ENCODE measurements around the gene CEP43. TPM values are rescaled to one million over a fixed set of nuclear protein-coding genes. Genes with fewer than 3 reads are reported as not detected.

Gene CEP43
- total RNA-seq, 1 donor from 2014 or later = 12.1 TPM

GRCh38 chr6:166955121-166955864, 43.9 kb upstream of the CEP43 start:
- peak overlapping the region; percentile 86 for H3K4me3 Mint-ChIP-seq (ENCODE audit: unreplicated experiment)
- H3K27me3 Mint-ChIP-seq (ENCODE audit: unreplicated experiment) = peaks cover 13% of the 10 kb centered on the region
- peak overlapping the region; percentile 62 for H3K27ac Mint-ChIP-seq (ENCODE audit: unreplicated experiment)
- no peak for DNase-seq
- peaks cover 10% of the 10 kb centered on the region for H3K4me1 Mint-ChIP-seq (ENCODE audit: low read depth, unreplicated experiment)
- peaks cover 7% of the 10 kb centered on the region for H3K36me3 Mint-ChIP-seq (ENCODE audit: unreplicated experiment)
- TF ChIP-seq, protein P1, sequence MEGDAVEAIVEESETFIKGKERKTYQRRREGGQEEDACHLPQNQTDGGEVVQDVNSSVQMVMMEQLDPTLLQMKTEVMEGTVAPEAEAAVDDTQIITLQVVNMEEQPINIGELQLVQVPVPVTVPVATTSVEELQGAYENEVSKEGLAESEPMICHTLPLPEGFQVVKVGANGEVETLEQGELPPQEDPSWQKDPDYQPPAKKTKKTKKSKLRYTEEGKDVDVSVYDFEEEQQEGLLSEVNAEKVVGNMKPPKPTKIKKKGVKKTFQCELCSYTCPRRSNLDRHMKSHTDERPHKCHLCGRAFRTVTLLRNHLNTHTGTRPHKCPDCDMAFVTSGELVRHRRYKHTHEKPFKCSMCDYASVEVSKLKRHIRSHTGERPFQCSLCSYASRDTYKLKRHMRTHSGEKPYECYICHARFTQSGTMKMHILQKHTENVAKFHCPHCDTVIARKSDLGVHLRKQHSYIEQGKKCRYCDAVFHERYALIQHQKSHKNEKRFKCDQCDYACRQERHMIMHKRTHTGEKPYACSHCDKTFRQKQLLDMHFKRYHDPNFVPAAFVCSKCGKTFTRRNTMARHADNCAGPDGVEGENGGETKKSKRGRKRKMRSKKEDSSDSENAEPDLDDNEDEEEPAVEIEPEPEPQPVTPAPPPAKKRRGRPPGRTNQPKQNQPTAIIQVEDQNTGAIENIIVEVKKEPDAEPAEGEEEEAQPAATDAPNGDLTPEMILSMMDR (IDR thresholded peaks at IDR 0.05; ENCODE audit: partially characterized antibody, unreplicated experiment) = no peak
- H3K9me3 Mint-ChIP-seq (ENCODE audit: unreplicated experiment) = peaks cover 8% of the 10 kb centered on the region

DNA sequence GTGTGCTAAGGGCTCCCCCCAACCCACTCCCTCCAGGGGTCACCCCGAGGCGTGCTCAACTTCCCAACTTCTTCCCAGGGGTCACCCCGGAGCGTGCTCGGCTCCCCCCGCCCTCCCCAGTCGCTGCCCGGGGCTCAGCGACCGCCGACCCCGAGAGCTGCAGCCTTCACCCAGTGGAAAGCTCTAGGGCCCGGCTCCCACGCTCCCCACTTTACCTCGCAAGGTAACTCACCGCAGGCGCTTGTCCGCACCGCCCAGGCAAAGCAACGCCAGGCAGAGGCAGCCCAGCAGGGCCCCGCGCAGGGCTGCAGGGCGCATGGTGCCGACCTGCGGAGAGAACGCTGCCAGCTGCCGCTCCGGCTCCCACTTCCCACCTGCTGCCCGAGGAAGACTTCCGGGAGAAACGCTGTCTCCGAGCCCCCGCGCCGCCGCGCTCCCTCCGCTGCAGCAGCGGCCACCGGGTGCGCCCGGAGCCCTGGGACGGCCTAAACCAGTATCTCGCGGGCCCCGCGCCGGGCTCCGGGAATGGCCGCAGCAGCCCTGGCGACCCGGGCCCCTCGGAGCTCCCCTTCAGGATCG, 43.2 kb upstream of the CEP43 start:
- Mint-ChIP-seq H3K36me3 (ENCODE audit: unreplicated experiment) (peaks cover under 1% of the 10 kb centered on the region), H3K27ac (ENCODE audit: unreplicated experiment) (no peak overlapping the region), H3K9me3 (ENCODE audit: unreplicated experiment) (peaks cover 8% of the 10 kb centered on the region), H3K4me3 (ENCODE audit: unreplicated experiment) (peak overlapping the region; percentile 86), H3K4me1 (ENCODE audit: low read depth, unreplicated experiment) (peaks cover 4% of the 10 kb centered on the region), H3K27me3 (ENCODE audit: unreplicated experiment) (peaks cover 12% of the 10 kb centered on the region)
- TF ChIP-seq, protein P1 (IDR thresholded peaks at IDR 0.05; ENCODE audit: partially characterized antibody, unreplicated experiment) = no peak
- DNase-seq = no peak

DNA sequence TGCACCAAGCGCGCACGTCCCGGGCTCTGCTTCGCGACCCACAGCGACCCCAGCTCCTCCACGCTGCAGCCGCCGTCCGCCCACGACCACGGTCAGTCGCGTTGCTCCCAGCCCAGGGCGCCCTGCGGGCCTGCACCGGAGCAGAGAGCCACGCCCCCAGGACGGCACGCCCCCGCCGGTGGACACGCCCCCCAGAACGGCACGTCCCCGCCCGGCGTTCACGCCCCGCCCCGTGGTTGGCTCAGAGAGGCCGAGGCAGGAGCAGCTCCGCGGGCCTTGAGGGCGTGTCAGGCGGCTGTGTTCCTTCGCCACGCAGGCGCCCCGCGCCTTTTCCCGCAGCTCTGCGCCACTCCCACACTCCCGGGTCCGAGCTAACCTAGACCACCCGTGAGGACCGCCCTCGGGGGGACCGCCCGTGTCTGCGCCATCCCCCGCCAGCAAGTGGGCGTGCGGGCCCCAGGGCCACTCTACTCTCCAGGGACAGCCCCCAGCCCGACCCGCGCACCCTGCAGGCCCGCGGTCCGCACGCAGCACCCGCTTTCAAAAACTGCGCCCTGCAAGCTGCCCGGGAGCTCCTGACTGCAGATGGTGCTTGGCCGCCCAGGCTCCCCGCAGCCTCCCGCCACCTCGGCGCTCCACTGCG, 42.6 kb upstream of the CEP43 start, which contains the start of gene RNASET2:
Gene RNASET2, minus strand, starts transcription at position 107 of the 643 bp plus-strand sequence. CDS start 368 bp downstream, outside the sequence.
- TF ChIP-seq, protein P1 (IDR thresholded peaks at IDR 0.05; ENCODE audit: partially characterized antibody, unreplicated experiment) = no peak
- peaks cover 2% of the 10 kb centered on the region for H3K4me1 Mint-ChIP-seq (ENCODE audit: low read depth, unreplicated experiment)
- no peak within 1 kb of the TSS for H3K27ac Mint-ChIP-seq (ENCODE audit: unreplicated experiment)
- peak; percentile 99 for DNase-seq
- H3K27me3 Mint-ChIP-seq (ENCODE audit: unreplicated experiment) = peaks cover 12% of the 10 kb centered on the region
- peak within 1 kb of the TSS; percentile 86 for H3K4me3 Mint-ChIP-seq (ENCODE audit: unreplicated experiment)
- no peaks in the 10 kb centered on the region for H3K36me3 Mint-ChIP-seq (ENCODE audit: unreplicated experiment)
- H3K9me3 Mint-ChIP-seq (ENCODE audit: unreplicated experiment) = peaks cover 8% of the 10 kb centered on the region

DNA sequence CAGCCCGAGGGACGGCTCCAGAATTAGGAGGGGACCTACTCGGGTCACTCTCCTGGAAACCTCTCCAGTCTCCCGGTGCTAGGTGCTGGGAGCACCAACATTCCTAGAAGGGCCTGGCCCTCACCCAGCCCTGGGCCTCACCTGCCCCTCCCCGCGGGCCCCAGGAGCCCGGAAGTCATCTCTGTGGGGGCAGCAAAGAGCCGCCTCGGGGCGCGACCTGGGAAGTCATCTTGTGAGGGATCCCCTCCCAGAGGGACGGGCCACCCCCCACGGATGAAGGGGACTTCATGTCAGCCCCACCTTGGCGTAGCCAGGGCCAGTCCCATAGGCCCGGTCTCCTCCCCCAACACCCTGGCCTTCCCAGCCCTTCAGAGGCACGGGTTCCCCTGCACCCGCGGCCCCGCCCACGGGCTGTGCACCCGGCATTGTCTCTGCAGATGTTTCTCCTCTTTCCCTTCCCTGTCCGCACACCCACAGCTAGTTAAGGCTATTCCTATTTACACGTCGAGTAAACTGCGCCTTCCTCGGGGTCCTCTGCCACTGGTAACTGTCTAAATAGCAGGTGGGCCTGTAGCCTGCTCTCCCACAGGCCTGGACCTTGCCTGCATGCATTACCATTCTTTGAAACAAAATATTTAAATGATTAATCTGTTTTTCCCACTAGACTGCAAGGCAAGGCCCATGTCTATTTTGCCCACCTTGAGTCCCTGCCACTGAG, 42.0 kb upstream of the CEP43 start:
- peak; percentile 31 for DNase-seq
- TF ChIP-seq, protein P1 (IDR thresholded peaks at IDR 0.05; ENCODE audit: partially characterized antibody, unreplicated experiment) = no peak
- H3K9me3 Mint-ChIP-seq (ENCODE audit: unreplicated experiment) = peaks cover 8% of the 10 kb centered on the region
- H3K4me3 Mint-ChIP-seq (ENCODE audit: unreplicated experiment) = peak overlapping the region; percentile 85
- peaks cover 2% of the 10 kb centered on the region for H3K4me1 Mint-ChIP-seq (ENCODE audit: low read depth, unreplicated experiment)
- no peaks in the 10 kb centered on the region for H3K36me3 Mint-ChIP-seq (ENCODE audit: unreplicated experiment)
- no peak overlapping the region for H3K27ac Mint-ChIP-seq (ENCODE audit: unreplicated experiment)
- peaks cover 12% of the 10 kb centered on the region for H3K27me3 Mint-ChIP-seq (ENCODE audit: unreplicated experiment)

Data from glutamatergic neuron (in vitro differentiated cells).